ENCODE measurements around the gene PCDH10.
A peak's percentile ranks its signal among the peaks of the same experiment; 100 is the strongest.

The PCDH10 gene

DNA sequence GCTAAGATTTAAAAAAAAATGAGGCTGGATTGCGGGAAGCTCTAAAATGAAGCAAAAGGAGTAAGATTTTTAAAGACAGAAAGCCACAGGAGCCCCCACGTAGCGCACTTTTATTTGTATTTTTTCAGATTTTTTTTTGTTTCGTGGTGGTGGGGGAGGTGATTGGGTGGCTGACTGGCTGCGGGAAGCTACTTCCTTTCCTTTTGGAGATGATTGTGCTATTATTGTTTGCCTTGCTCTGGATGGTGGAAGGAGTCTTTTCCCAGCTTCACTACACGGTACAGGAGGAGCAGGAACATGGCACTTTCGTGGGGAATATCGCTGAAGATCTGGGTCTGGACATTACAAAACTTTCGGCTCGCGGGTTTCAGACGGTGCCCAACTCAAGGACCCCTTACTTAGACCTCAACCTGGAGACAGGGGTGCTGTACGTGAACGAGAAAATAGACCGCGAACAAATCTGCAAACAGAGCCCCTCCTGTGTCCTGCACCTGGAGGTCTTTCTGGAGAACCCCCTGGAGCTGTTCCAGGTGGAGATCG, 908 bp downstream of the PCDH10 start:
- DNase-seq = peak; percentile 68

GRCh38 chr4:133150486-133151340, 1.6 kb downstream of the PCDH10 start:
- DNase-seq = peak; percentile 79

DNA sequence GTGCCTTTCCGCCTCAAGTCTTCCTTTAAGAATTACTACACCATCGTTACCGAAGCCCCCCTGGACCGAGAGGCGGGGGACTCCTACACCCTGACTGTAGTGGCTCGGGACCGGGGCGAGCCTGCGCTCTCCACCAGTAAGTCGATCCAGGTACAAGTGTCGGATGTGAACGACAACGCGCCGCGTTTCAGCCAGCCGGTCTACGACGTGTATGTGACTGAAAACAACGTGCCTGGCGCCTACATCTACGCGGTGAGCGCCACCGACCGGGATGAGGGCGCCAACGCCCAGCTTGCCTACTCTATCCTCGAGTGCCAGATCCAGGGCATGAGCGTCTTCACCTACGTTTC, 2.2 kb downstream of the PCDH10 start:
- peak; percentile 76 for DNase-seq

DNA sequence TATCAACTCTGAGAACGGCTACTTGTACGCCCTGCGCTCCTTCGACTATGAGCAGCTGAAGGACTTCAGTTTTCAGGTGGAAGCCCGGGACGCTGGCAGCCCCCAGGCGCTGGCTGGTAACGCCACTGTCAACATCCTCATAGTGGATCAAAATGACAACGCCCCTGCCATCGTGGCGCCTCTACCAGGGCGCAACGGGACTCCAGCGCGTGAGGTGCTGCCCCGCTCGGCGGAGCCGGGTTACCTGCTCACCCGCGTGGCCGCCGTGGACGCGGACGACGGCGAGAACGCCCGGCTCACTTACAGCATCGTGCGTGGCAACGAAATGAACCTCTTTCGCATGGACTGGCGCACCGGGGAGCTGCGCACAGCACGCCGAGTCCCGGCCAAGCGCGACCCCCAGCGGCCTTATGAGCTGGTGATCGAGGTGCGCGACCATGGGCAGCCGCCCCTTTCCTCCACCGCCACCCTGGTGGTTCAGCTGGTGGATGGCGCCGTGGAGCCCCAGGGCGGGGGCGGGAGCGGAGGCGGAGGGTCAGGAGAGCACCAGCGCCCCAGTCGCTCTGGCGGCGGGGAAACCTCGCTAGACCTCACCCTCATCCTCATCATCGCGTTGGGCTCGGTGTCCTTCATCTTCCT, 2.7 kb downstream of the PCDH10 start:
- DNase-seq = no peak

- peak; percentile 81 for DNase-seq
These were observed 3.3 kb downstream of the PCDH10 start for GRCh38 chr4:133152330-133152821.

GRCh38 chr4:133152831-133153481, 3.9 kb downstream of the PCDH10 start:
- DNase-seq = peak; percentile 76

DNA sequence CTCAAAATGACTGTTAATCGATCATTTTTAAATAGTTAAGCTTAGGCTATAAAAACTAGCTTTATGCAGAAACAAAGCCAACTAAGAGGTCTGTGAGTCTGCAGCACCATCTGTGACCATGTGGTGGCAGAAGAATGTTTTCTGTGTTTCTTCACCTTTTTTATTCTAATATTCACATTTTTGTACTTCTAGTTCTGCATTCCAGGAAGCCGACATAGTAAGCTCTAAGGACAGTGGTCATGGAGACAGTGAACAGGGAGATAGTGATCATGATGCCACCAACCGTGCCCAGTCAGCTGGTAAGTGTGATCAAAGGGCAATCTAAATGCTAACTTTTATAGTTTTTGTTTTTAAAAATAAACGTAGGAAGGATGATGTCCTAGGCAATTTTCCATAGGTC, 5.6 kb downstream of the PCDH10 start:
- DNase-seq = peak; percentile 75

DNA sequence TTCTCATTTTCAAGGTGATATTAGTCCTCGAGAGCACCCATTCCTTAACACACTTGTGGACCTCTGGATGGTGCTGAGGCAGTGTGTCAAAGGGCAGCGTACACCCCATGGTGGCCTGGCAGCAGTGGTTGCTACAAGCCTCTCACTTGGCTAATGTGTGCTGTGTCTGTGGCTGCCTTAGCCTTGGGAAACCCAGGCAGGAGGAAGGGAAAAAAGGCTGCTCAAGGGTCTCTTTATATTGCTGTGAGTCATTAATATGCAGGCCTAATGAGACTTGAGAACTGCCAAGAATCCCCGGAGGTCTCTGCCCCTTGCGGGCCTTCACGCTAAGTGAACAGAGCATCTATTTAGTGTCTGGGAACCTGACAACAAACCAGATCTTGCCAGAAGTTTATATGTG, 7.0 kb downstream of the PCDH10 start:
- peak; percentile 72 for DNase-seq

DNA sequence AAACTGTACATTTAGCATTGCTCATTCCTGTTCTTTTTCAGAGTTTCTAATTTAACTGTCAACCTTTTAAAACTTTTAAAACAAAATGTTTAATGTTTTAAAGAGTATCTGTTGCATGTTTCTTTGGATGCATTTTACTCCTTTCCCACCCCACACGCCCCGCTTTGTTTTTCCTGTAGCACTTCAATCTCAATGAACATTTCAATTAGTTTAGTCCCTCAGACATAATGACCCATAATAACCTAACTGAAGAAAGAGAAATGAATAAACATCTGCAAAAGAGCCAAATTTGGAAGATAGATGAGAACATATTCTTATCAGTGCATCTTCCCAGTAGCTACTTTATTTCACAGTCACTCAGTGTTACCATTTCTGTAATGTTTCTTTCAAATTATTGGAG, 7.5 kb downstream of the PCDH10 start:
- no peak for DNase-seq

GRCh38 chr4:133157460-133158160, 8.5 kb downstream of the PCDH10 start:
- DNase-seq = no peak

DNA sequence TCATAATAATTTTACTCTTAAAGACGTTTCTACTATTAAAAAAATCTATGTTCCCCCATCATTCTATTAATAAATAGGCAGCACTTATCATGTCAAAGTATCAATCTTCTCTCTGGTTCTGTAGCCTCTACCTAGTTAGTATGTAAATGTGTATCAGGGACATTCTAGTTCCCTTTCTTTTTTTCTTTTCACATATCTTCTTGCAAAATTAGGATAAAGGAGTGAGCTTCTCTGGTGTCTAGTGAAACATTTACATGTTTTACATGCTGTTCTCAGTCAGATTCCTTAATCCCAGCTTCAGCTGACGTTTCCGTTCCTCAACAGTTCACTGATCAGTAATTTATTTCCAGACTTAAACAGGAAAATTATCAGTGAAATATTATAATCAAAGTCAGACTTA, 11.8 kb downstream of the PCDH10 start:
- no peak for DNase-seq

- DNase-seq = no peak
These were observed 12.6 kb downstream of the PCDH10 start for GRCh38 chr4:133161570-133162295.

- DNase-seq = no peak
These were observed 13.8 kb downstream of the PCDH10 start for GRCh38 chr4:133162941-133163340.

- DNase-seq = peak; percentile 8
These were observed 29.9 kb downstream of the PCDH10 start for GRCh38 chr4:133178956-133179355.

DNA sequence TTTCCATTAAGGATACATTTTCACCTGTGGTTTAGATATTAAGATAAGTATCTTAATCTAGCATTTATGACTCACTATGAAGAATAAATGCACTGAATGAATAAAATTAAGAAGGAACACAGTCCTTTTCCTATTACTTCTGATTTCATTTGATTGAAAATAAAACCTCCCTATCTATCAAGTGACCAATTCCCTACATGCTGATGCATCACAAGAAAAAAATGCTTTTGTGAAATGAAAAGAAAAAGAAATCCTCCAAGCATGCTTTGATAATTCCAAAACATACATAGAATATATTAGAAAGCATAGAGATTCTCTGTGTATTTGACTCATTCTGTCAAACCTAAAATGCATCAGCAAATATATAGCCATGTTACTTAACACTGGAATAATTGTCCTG, 37.1 kb downstream of the PCDH10 start:
- DNase-seq = no peak

- DNase-seq = no peak
These were observed 37.8 kb downstream of the PCDH10 start for GRCh38 chr4:133186845-133187244.

GRCh38 chr4:133188433-133189146, 39.5 kb downstream of the PCDH10 start:
- no peak for DNase-seq

DNA sequence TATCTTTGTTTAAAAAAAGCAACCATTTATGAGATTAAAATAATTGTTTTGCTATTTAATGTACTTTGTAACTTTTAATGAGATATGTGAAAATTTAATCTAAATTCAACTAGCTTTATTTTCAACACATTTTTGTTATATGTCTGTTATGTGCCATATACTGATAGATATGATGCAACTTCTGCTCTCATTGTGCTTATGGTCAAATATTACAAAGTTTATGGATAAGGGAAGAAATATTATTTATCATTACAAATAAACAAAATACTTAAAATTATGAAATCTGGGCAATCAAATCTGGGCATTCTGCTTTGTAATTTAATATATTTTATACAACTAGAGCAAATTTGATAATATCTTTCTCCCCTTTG, 40.0 kb downstream of the PCDH10 start:
- DNase-seq = no peak

DNA sequence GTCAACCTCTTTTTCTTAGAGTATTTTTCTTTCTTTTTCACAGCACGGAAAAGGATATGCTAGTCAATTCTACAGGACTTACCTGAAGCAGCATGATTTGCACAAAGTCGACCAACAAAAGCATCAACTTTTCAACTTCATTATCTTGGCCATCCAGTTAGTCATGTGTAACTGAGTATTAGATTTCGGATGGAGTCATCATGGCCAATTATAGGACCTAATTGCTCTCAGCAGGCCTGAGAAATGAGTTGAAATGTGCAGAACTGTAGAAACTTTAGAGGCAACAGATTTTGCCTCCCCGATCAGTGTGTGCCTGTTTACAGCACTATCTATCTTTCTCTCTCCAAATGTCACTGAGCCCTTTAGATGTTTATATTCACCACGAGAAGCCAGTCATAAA, 41.0 kb downstream of the PCDH10 start:
- DNase-seq = no peak

GRCh38 chr4:133208694-133209285, 59.7 kb downstream of the PCDH10 start:
- DNase-seq = no peak

GRCh38 chr4:133233922-133234321, 84.8 kb downstream of the PCDH10 start:
- no peak for DNase-seq

Measured in eye (tissue), 1 donor.